ENCODE results near the gene TCTA. TPM values are rescaled to one million over a fixed set of nuclear protein-coding genes. Genes with fewer than 3 reads are reported as not detected.

The TCTA gene
- total and polyA plus RNA-seq, 11 donors, result 13.1 to 25.3 (median 16.7) TPM

DNA sequence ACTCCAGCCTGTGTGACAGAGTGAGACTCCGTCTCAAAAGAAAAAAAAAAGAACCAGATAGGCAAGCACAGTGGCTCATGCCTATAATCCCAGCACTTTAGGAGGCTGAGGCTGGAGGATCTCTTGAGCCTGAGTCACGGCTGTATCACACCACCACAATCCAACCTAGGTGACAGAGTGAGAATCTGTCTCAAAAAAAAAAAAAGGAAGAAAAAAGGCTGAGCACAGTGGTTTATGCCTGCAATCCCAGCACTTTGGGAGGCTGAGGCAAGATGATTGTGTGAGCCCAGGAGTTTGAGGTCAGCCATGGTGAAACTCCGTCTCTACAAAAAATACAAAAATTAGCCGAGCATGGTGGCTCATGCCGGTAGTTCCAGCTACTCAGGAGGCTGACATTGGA is 22.5 kb downstream of the TCTA start:
- DNase-seq (no peak), ATAC-seq (no peak)
- Histone ChIP-seq H3K4me1 (peaks cover 0 to 14% (median 0%) of the 10 kb centered on the region in 12 donors), H3K9me3 (no peaks in the 10 kb centered on the region), H3K36me3 (no peaks in the 10 kb centered on the region), H3K27me3 (no peaks in the 10 kb centered on the region), H3K27ac (no peak overlapping the region), H3K4me3 (no peak overlapping the region)
- intact Hi-C loops (cut with DNase I), result no loop called here
- TF ChIP-seq POLR2A (IDR thresholded peaks at IDR 0.05) (no peak), CTCF (IDR thresholded peaks at IDR 0.05) (no peak)
- WGBS, 4 donors, result 86 to 92% (median 91%) methylated on average over 5 of the region's 5 CpGs

DNA sequence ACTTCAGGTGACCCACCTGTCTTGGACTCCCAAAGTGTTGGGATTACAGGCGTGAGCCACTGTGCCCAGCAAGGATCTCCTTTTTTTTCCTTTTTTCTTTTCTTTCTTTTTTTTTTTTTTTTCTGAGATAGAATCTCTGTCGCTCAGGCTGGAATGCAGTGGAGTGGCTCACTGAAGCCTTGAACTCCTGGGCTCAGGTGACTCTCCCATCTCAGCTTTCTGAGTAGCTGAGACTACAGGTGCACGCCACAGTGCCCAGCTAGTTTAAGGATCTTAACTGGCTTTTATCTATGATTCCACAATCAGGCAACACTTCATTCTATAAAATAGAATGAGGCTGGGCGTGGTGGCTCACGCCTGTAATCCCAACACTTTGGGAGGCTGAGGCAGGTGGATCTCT is 33.2 kb downstream of the TCTA start:
- H3K4me3 ChIP-seq, result no peak overlapping the region
- H3K9me3 ChIP-seq, result no peaks in the 10 kb centered on the region
- H3K27me3 ChIP-seq, result no peaks in the 10 kb centered on the region
- H3K36me3 ChIP-seq, result no peaks in the 10 kb centered on the region
- DNase-seq, result no peak
- H3K27ac ChIP-seq, result peak overlapping the region in 1 of 12 donors; percentile 82
- TF ChIP-seq CTCF (IDR thresholded peaks at IDR 0.05) (no peak), POLR2A (IDR thresholded peaks at IDR 0.05) (no peak)
- no peak for ATAC-seq
- peaks cover 0 to 34% (median 6%) of the 10 kb centered on the region in 12 donors for H3K4me1 ChIP-seq
- WGBS, 4 donors, result 95 to 98% (median 97%) methylated on average over 5 of the region's 5 CpGs
- intact Hi-C loops (cut with DNase I), result loop anchor here (5.0 to 10.0 kb wide), 11 partner anchors 98 to 461 kb away; partner anchors contain the start of genes USP4 (in 6 of the 10), KLHDC8B (in 5 of the 10), CCDC71 (in 1 of the 10) and P4HTM (in 1 of the 10)

GRCh38 chr3:49453621-49454020 is 41.4 kb downstream of the TCTA start:
- H3K36me3 ChIP-seq, result no peaks in the 10 kb centered on the region
- 94 to 97% (median 96%) methylated on average over 4 of the region's 4 CpGs for WGBS, 4 donors
- H3K4me3 ChIP-seq, result no peak overlapping the region
- no peak overlapping the region for H3K27ac ChIP-seq
- peaks cover 0 to 26% (median 15%) of the 10 kb centered on the region in 12 donors for H3K4me1 ChIP-seq
- TF ChIP-seq POLR2A (IDR thresholded peaks at IDR 0.05) (no peak), CTCF (IDR thresholded peaks at IDR 0.05) (no peak)
- H3K27me3 ChIP-seq, result no peaks in the 10 kb centered on the region
- ATAC-seq (no peak), DNase-seq (no peak)
- intact Hi-C loops (cut with DNase I), result loop anchor here in 1 of 10 donors (10.0 kb wide), 1 partner anchor 299 kb away; no protein-coding TSS in a partner anchor
- no peaks in the 10 kb centered on the region for H3K9me3 ChIP-seq

DNA sequence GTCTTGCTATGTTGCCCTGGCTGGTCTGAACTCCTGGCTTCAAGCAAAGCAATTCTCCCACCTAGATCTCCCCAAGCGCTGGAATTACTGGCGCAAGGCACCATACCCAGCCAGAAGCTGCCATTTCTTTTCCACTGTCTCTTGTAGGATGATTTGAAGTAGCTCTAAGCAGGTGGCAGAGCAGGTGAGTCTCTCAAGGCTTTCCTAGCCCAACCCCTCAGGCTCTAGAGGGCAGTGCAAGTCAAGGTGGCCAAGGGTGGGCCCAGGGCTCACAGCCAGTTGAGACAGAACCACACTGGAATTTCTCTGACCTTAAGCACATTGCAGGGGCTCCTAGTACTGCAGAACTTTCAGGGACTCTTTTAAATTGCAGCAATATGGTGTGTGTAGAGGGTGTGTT is 42.2 kb downstream of the TCTA start:
- 66 to 91% (median 82%) methylated on average over 2 of the region's 2 CpGs for WGBS, 4 donors
- intact Hi-C loops (cut with DNase I), result loop anchor here in 1 of 10 donors (10.0 kb wide), 1 partner anchor 300 kb away; no protein-coding TSS in a partner anchor
- TF ChIP-seq POLR2A (IDR thresholded peaks at IDR 0.05), result no peak
- TF ChIP-seq CTCF (IDR thresholded peaks at IDR 0.05), result peak in 11 of 12 donors; percentile 8 to 54 (median 36)

More for the DNA sequence above, 42.2 kb downstream of the TCTA start:
- peak overlapping the region in 7 of 12 donors; percentile 6 to 74 (median 59) for H3K27ac ChIP-seq
- no peaks in the 10 kb centered on the region for H3K9me3 ChIP-seq
- DNase-seq (peak in 4 of 5 donors; percentile 18 to 55 (median 42)), ATAC-seq (peak; percentile 53 to 81 (median 68))
- no peaks in the 10 kb centered on the region for H3K27me3 ChIP-seq
- H3K36me3 ChIP-seq, result no peaks in the 10 kb centered on the region
- peaks cover 0 to 28% (median 14%) of the 10 kb centered on the region in 12 donors for H3K4me1 ChIP-seq
- H3K4me3 ChIP-seq, result no peak overlapping the region

All from heart left ventricle (tissue), 16 donors.